Measurements from ENCODE around the gene TGFBR2.

Gene TGFBR2

GRCh38 chr3:30626443-30627180 lies 20.2 kb downstream of the TGFBR2 start:
- TF ChIP-seq CTCF (IDR thresholded peaks at IDR 0.05; ENCODE audit: low read depth, low read length, missing control alignments), result no peak
- H3K4me3 ChIP-seq (ENCODE audit: low read depth, low read length), result no peak overlapping the region
- DNase-seq (ENCODE audit: low read depth), result peak; percentile 27
- in situ Hi-C loops (cut with HindIII; ENCODE audit: low sequenced_read_pairs), result no loop called here

GRCh38 chr3:30628205-30628900 lies 22.0 kb downstream of the TGFBR2 start:
- in situ Hi-C loops (cut with HindIII; ENCODE audit: low sequenced_read_pairs), result no loop called here
- TF ChIP-seq CTCF (IDR thresholded peaks at IDR 0.05; ENCODE audit: low read depth, low read length, missing control alignments), result no peak
- no peak overlapping the region for H3K4me3 ChIP-seq (ENCODE audit: low read depth, low read length)
- DNase-seq (ENCODE audit: low read depth), result no peak

GRCh38 chr3:30628901-30629590 lies 22.6 kb downstream of the TGFBR2 start:
- no peak for DNase-seq (ENCODE audit: low read depth)
- in situ Hi-C loops (cut with HindIII; ENCODE audit: low sequenced_read_pairs), result no loop called here
- H3K4me3 ChIP-seq (ENCODE audit: low read depth, low read length), result no peak overlapping the region
- peak; percentile 35 for TF ChIP-seq CTCF (IDR thresholded peaks at IDR 0.05; ENCODE audit: low read depth, low read length, missing control alignments)

- no peak overlapping the region for H3K4me3 ChIP-seq (ENCODE audit: low read depth, low read length)
- in situ Hi-C loops (cut with HindIII; ENCODE audit: low sequenced_read_pairs), result no loop called here
- no peak for TF ChIP-seq CTCF (IDR thresholded peaks at IDR 0.05; ENCODE audit: low read depth, low read length, missing control alignments)
- DNase-seq (ENCODE audit: low read depth), result no peak
Measured at GRCh38 chr3:30629746-30630145, 23.3 kb downstream of the TGFBR2 start.

- DNase-seq (ENCODE audit: low read depth), result no peak
- in situ Hi-C loops (cut with HindIII; ENCODE audit: low sequenced_read_pairs), result no loop called here
- no peak for TF ChIP-seq CTCF (IDR thresholded peaks at IDR 0.05; ENCODE audit: low read depth, low read length, missing control alignments)
- H3K4me3 ChIP-seq (ENCODE audit: low read depth, low read length), result no peak overlapping the region
Measured at GRCh38 chr3:30630238-30631030, 24.0 kb downstream of the TGFBR2 start.
